Natural killer cell (primary cell): Measurements from ENCODE around the gene BAG5. TPM values are rescaled to one million over a fixed set of nuclear protein-coding genes. Genes with fewer than 3 reads are reported as not detected.

Experiments
- ATAC-seq, 3 donors: fragments of 150-1000 bp in 2 of 3; fragments of 200-7000 bp in 1 of 3; cut with Tn5 transposase; 1 replicate in 1 of 3; 2 replicates in 2 of 3; pipeline ENCODE4 v1.10.0; 2021; ENCODE audit warnings: mild to moderate bottlenecking in 2 of 3, moderate library complexity in 2 of 3
- DNase-seq, 2 donors: peaks; one replicate each; pipeline versions ENCODE4 v3.0.0 to v3.0.0-alpha.2; 2013 to 2021; ENCODE audit warnings: mixed read lengths in 1 of 2
- H3K27ac ChIP-seq: one replicate; pipeline ENCODE4 v1.5.1; 2013; ENCODE audit warnings: mild to moderate bottlenecking, low read length
- H3K27me3 ChIP-seq: one replicate; pipeline ENCODE4 v1.6.1; 2013; ENCODE audit warnings: low read length; ENCODE audit not compliant: control insufficient read depth, insufficient read depth
- H3K36me3 ChIP-seq: one replicate; pipeline ENCODE4 v1.6.1; 2013; ENCODE audit warnings: low read length; ENCODE audit not compliant: control insufficient read depth, insufficient read depth
- H3K4me1 ChIP-seq: one replicate; pipeline ENCODE4 v1.6.1; 2013; ENCODE audit warnings: low read length; ENCODE audit not compliant: control insufficient read depth, insufficient read depth
- H3K4me3 ChIP-seq: one replicate; pipeline ENCODE4 v1.5.1; 2013; ENCODE audit warnings: low read length
- H3K9me3 ChIP-seq: one replicate; pipeline ENCODE4 v1.6.1; 2013; ENCODE audit warnings: low read length; ENCODE audit not compliant: control insufficient read depth, insufficient read depth
- H3K27ac Mint-ChIP-seq, 2 donors: one replicate each; pipeline ENCODE4 v1.8.0; 2022; ENCODE audit warnings: mild to moderate bottlenecking in 2 of 2, mixed read lengths in 2 of 2, moderate library complexity in 1 of 2
- H3K27me3 Mint-ChIP-seq, 2 donors: one replicate each; pipeline ENCODE4 v1.8.0; 2022; ENCODE audit warnings: low read depth in 2 of 2, mixed read lengths in 2 of 2
- H3K36me3 Mint-ChIP-seq: one replicate; pipeline ENCODE4 v1.8.0; 2022; ENCODE audit warnings: mixed read lengths
- H3K4me1 Mint-ChIP-seq, 2 donors: one replicate each; pipeline ENCODE4 v1.8.0; 2022; ENCODE audit warnings: mixed read lengths in 2 of 2
- H3K4me3 Mint-ChIP-seq: one replicate; pipeline ENCODE4 v1.8.0; 2022; ENCODE audit warnings: mild to moderate bottlenecking, moderate library complexity, mixed read lengths
- H3K9me3 Mint-ChIP-seq, 2 donors: one replicate each; pipeline ENCODE4 v1.8.0; 2022; ENCODE audit warnings: mixed read lengths in 2 of 2
- CTCF ChIP-seq: fragments of 200-600 bp; IDR thresholded peaks from one replicate; pipeline ENCODE4 v1.8.0; 2022; ENCODE audit warnings: antibody characterized with exemption
- WGBS: methylation state at CpG from one replicate; pipeline ENCODE4 v1.1.7; 2013; ENCODE audit warnings: missing lambda C conversion rate; ENCODE audit not compliant: insufficient coverage; 5-methylcytosine and 5-hydroxymethylcytosine counted together
- intact Hi-C: fragments of 100-400 bp; cut with micrococcal nuclease; formaldehyde crosslinking; loops from one replicate; pipeline ENCODE4 v1.14.2; 2022
- total RNA-seq, 4 donors: library from RNA; stranded (reverse); fragments of 120-200 nt in 1 of 4; gene quantifications; one replicate each; pipeline versions ENCODE4 v1.2.3 to v1.2.4, GENCODE V29; 2013 to 2022

BAG5 gene
- total RNA-seq, 3 donors from 2014 or later (not counting 1 experiment from before 2014, with no cell fraction given): 36.1 to 48.0 (median 47.0) TPM

DNA sequence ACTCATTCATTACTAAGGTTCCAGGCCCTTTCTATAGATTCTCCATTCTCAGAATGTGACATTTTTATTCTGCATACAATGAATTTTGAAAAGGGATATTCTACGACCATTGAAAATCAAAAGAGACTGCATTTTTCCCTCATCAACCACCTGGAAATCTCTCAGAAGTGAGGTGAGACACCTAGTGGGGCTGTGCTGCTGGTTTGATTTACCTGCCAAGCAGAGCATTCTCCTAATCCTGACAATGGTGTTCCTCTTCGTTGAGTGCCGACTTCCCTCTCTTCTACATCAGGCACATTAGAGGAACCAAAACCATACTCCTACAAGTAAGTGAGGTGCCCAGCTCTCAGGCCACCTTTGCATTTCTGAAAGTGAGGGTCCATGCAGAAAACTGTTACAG lies 54.7 kb downstream of the BAG5 start:
- no peak for ATAC-seq
- Histone ChIP-seq H3K9me3 (no peaks in the 10 kb centered on the region), H3K27ac (no peak overlapping the region), H3K27me3 (no peaks in the 10 kb centered on the region), H3K4me3 (no peak overlapping the region), H3K36me3 (peaks cover 31% of the 10 kb centered on the region), H3K4me1 (no peaks in the 10 kb centered on the region)
- DNase-seq: no peak
- Mint-ChIP-seq H3K27ac (peak overlapping the region in 1 of 2 donors; percentile 34), H3K4me3 (no peak overlapping the region), H3K36me3 (peaks cover 6% of the 10 kb centered on the region), H3K4me1 (peaks cover 5 to 8% of the 10 kb centered on the region in 2 donors), H3K9me3 (no peaks in the 10 kb centered on the region), H3K27me3 (no peaks in the 10 kb centered on the region)
- WGBS: 69% methylated on average over 3 of the region's 3 CpGs
- no peak for TF ChIP-seq CTCF
- intact Hi-C loops: no loop called here

Other genes with a start within 250 kb of the BAG5 start
- gene EIF5, start 228.4 kb downstream of the BAG5 start, total RNA-seq: 100 to 1,000 TPM; 498 to 670 (median 594) TPM
- 100 to 1,000 TPM; 138 to 167 (median 152) TPM for gene MARK3, start 177.2 kb downstream of the BAG5 start, total RNA-seq
- 10 to 100 TPM in 1 of 3 donors, 1 to 10 TPM in 2; 4.0 to 37.4 (median 9.0) TPM for gene CKB, start 39.8 kb downstream of the BAG5 start, total RNA-seq
- 1 to 10 TPM; 8.1 to 9.4 (median 9.1) TPM for gene TRMT61A, start 33.5 kb downstream of the BAG5 start, total RNA-seq
- gene COA8, start 303 bp upstream of the BAG5 start, total RNA-seq: 10 to 100 TPM; 22.2 to 32.0 (median 24.9) TPM
- 100 to 1,000 TPM; 144 to 200 (median 178) TPM for gene KLC1, start 66.6 kb upstream of the BAG5 start, total RNA-seq
- 10 to 100 TPM; 11.6 to 12.8 (median 12.7) TPM for gene XRCC3, start 152.8 kb upstream of the BAG5 start, total RNA-seq
- 10 to 100 TPM in 1 of 3 donors, 1 to 10 TPM in 2; 5.9 to 10.7 (median 8.5) TPM for gene ZFYVE21, start 153.2 kb upstream of the BAG5 start, total RNA-seq